Neural progenitor cell (in vitro differentiated cells): ENCODE measurements around the gene GP5. TPM values are rescaled to one million over a fixed set of nuclear protein-coding genes. Genes with fewer than 3 reads are reported as not detected.

Experiments
- DNase-seq: peaks from one replicate; pipeline ENCODE4 v3.0.0-alpha.2; 2016; ENCODE audit warnings: low spot score
- H2AFZ ChIP-seq: fragments of 200-600 bp; sonication (generic); replicated peaks from 2 replicates; pipeline ENCODE4 v1.6.1; 2016; ENCODE audit warnings: antibody characterized with exemption
- H3F3A ChIP-seq: fragments of 200-600 bp; sonication (generic); 2 replicates; pipeline ENCODE4 v1.6.1; 2016; ENCODE audit warnings: antibody characterized with exemption, low read depth
- H3K27ac ChIP-seq: fragments of 200-600 bp; sonication (generic); 2 replicates; pipeline ENCODE4 v1.5.1; 2016; ENCODE audit warnings: mild to moderate bottlenecking
- H3K27me3 ChIP-seq: fragments of 200-600 bp; sonication (generic); 2 replicates; pipeline ENCODE4 v1.6.1; 2016; ENCODE audit warnings: mild to moderate bottlenecking, moderate library complexity
- H3K36me3 ChIP-seq: fragments of 200-600 bp; sonication (generic); 2 replicates; pipeline ENCODE4 v1.5.1; 2016
- H3K4me1 ChIP-seq: fragments of 200-600 bp; sonication (generic); 2 replicates; pipeline ENCODE4 v1.6.1; 2016; ENCODE audit warnings: mixed run types
- H3K4me2 ChIP-seq: fragments of 200-600 bp; sonication (generic); 2 replicates; pipeline ENCODE4 v1.6.1; 2016
- H3K4me3 ChIP-seq: fragments of 200-600 bp; sonication (generic); 2 replicates; pipeline ENCODE4 v1.5.1; 2016
- H3K79me2 ChIP-seq: fragments of 200-600 bp; sonication (generic); 2 replicates; pipeline ENCODE4 v1.6.1; 2016; ENCODE audit warnings: low read depth
- H3K9ac ChIP-seq: fragments of 200-600 bp; sonication (generic); 2 replicates; pipeline ENCODE4 v1.6.1; 2016
- H3K9me3 ChIP-seq: fragments of 200-600 bp; sonication (generic); 2 replicates; pipeline ENCODE4 v1.5.1; 2016; ENCODE audit warnings: low read depth
- H4K20me1 ChIP-seq: fragments of 200-600 bp; sonication (generic); 2 replicates; pipeline ENCODE4 v1.6.1; 2016; ENCODE audit warnings: low read depth
- H3K27ac Mint-ChIP-seq: 3 replicates; pipeline ENCODE4 v1.8.0; 2021; ENCODE audit warnings: mixed read lengths
- H3K27me3 Mint-ChIP-seq: 2 replicates; pipeline ENCODE4 v1.8.0; 2022; ENCODE audit warnings: low read depth, mild to moderate bottlenecking, inconsistent platforms, moderate library complexity, mixed read lengths; ENCODE audit not compliant: insufficient read depth
- H3K36me3 Mint-ChIP-seq: 3 replicates; pipeline ENCODE4 v1.8.0; 2021; ENCODE audit warnings: mixed read lengths
- H3K4me1 Mint-ChIP-seq: 3 replicates; pipeline ENCODE4 v1.8.0; 2021; ENCODE audit warnings: mixed read lengths
- H3K4me3 Mint-ChIP-seq: 3 replicates; pipeline ENCODE4 v1.8.0; 2021; ENCODE audit warnings: mild to moderate bottlenecking, moderate library complexity, mixed read lengths
- H3K9me3 Mint-ChIP-seq: 3 replicates; pipeline ENCODE4 v1.8.0; 2020; ENCODE audit warnings: mixed read lengths
- CTCF ChIP-seq: fragments of 200-600 bp; sonication (generic); IDR thresholded peaks from 2 replicates; pipeline ENCODE4 v1.5.1; 2017; ENCODE audit warnings: antibody characterized with exemption, mild to moderate bottlenecking
- EZH2 ChIP-seq: fragments of 200-600 bp; sonication (generic); IDR thresholded peaks from 2 replicates; pipeline ENCODE4 v1.6.1; 2017; ENCODE audit warnings: antibody characterized with exemption, mild to moderate bottlenecking, moderate library complexity
- EZH2phosphoT487 ChIP-seq: fragments of 200-600 bp; sonication (generic); IDR thresholded peaks from 2 replicates; pipeline ENCODE4 v1.6.1; 2017; ENCODE audit warnings: antibody characterized with exemption
- total RNA-seq: library from RNA; depleted of rRNA; stranded (reverse); fragments of >200 nt; gene quantifications from 2 replicates; pipeline ENCODE4 v1.2.3, GENCODE V29; 2015; ENCODE audit warnings: low replicate concordance

Gene GP5
- total RNA-seq, 1 donor from 2014 or later: not detected

- Histone ChIP-seq H3K79me2 (no peaks in the 10 kb centered on the region), H3K9ac (no peak overlapping the region), H3K27ac (no peak overlapping the region), H3K27me3 (peaks cover 38% of the 10 kb centered on the region), H3K36me3 (no peaks in the 10 kb centered on the region), H3F3A (peaks cover 42% of the 10 kb centered on the region), H3K4me3 (no peak overlapping the region), H3K4me2 (no peak overlapping the region), H3K9me3 (no peaks in the 10 kb centered on the region), H2AFZ (no peak overlapping the region), H3K4me1 (peaks cover 2% of the 10 kb centered on the region), H4K20me1 (no peaks in the 10 kb centered on the region)
- TF ChIP-seq EZH2phosphoT487 (no peak), EZH2 (no peak), CTCF (no peak)
- peaks cover 2% of the 10 kb centered on the region for H3K36me3 Mint-ChIP-seq
- no peak overlapping the region for H3K27ac Mint-ChIP-seq
- peaks cover 5% of the 10 kb centered on the region for H3K27me3 Mint-ChIP-seq
- H3K4me3 Mint-ChIP-seq: no peak overlapping the region
- no peak for DNase-seq
- H3K9me3 Mint-ChIP-seq: no peaks in the 10 kb centered on the region
- peaks cover 18% of the 10 kb centered on the region for H3K4me1 Mint-ChIP-seq
Observed at GRCh38 chr3:194401346-194401745, 2.3 kb upstream of the GP5 start.

GRCh38 chr3:194399874-194400411 lies 877 bp upstream of the GP5 start:
- no peak overlapping the region for H3K4me3 ChIP-seq
- TF ChIP-seq EZH2phosphoT487 (no peak), EZH2 (no peak), CTCF (no peak)
- no peaks in the 10 kb centered on the region for H4K20me1 ChIP-seq
- Mint-ChIP-seq H3K27me3 (peaks cover 8% of the 10 kb centered on the region), H3K4me1 (peaks cover 32% of the 10 kb centered on the region), H3K9me3 (no peaks in the 10 kb centered on the region), H3K27ac (peak overlapping the region; percentile 84), H3K36me3 (peaks cover 2% of the 10 kb centered on the region), H3K4me3 (no peak overlapping the region)
- H3K27me3 ChIP-seq: peaks cover 52% of the 10 kb centered on the region
- H2AFZ ChIP-seq: no peak overlapping the region
- peaks cover 43% of the 10 kb centered on the region for H3F3A ChIP-seq
- no peak for DNase-seq
- H3K4me2 ChIP-seq: no peak overlapping the region
- H3K36me3 ChIP-seq: no peaks in the 10 kb centered on the region
- H3K9ac ChIP-seq: no peak overlapping the region
- H3K4me1 ChIP-seq: peaks cover 8% of the 10 kb centered on the region
- no peaks in the 10 kb centered on the region for H3K9me3 ChIP-seq
- no peak overlapping the region for H3K27ac ChIP-seq
- H3K79me2 ChIP-seq: no peaks in the 10 kb centered on the region

GRCh38 chr3:194397757-194398312 lies 1.2 kb downstream of the GP5 start:
- DNase-seq: no peak

More at GRCh38 chr3:194397757-194398312, 1.2 kb downstream of the GP5 start:
- peaks cover 8% of the 10 kb centered on the region for H3K27me3 Mint-ChIP-seq
- H3K4me3 ChIP-seq: peak overlapping the region; percentile 26
- H4K20me1 ChIP-seq: no peaks in the 10 kb centered on the region
- H3K27ac ChIP-seq: no peak overlapping the region
- peaks cover 2% of the 10 kb centered on the region for H3K36me3 Mint-ChIP-seq
- H3K4me2 ChIP-seq: peak overlapping the region; percentile 59
- peaks cover 30% of the 10 kb centered on the region for H3K4me1 Mint-ChIP-seq
- H3F3A ChIP-seq: peaks cover 29% of the 10 kb centered on the region
- no peaks in the 10 kb centered on the region for H3K9me3 Mint-ChIP-seq
- H3K4me1 ChIP-seq: peaks cover 8% of the 10 kb centered on the region
- no peaks in the 10 kb centered on the region for H3K9me3 ChIP-seq
- no peaks in the 10 kb centered on the region for H3K79me2 ChIP-seq
- TF ChIP-seq EZH2: peak; percentile 25
- peak; percentile 53 for TF ChIP-seq EZH2phosphoT487
- TF ChIP-seq CTCF: no peak
- H3K27me3 ChIP-seq: peaks cover 56% of the 10 kb centered on the region
- no peak overlapping the region for H3K4me3 Mint-ChIP-seq
- H3K9ac ChIP-seq: no peak overlapping the region
- no peak overlapping the region for H3K27ac Mint-ChIP-seq
- peak overlapping the region; percentile 53 for H2AFZ ChIP-seq
- no peaks in the 10 kb centered on the region for H3K36me3 ChIP-seq
